Lung (tissue), 13 donors: Measurements from ENCODE around the gene IQCK. TPM values are rescaled to one million over a fixed set of nuclear protein-coding genes. Genes with fewer than 3 reads are reported as not detected.

Source experiments
- ATAC-seq: fragments of 200-7000 bp; cut with Tn5 transposase; one replicate; pipeline ENCODE4 v1.9.1; 2020; ENCODE audit warnings: moderate number of reproducible peaks; ENCODE audit not compliant: insufficient read depth, low FRiP score
- DNase-seq, 3 donors: peaks; one replicate each; pipeline ENCODE4 v3.0.0-alpha.2; 2013 to 2017
- H3K27ac ChIP-seq, 2 donors: one replicate each; pipeline ENCODE4 v1.5.1; 2013; ENCODE audit warnings: mild to moderate bottlenecking in 2 of 2, moderate library complexity in 2 of 2, control low read depth in 1 of 2, inconsistent platforms in 1 of 2, low read depth in 1 of 2, low read length in 1 of 2
- H3K27me3 ChIP-seq, 3 donors: one replicate each; pipeline ENCODE4 v1.5.1; 2013; ENCODE audit warnings: low read length in 2 of 3; ENCODE audit not compliant: control insufficient read depth in 3 of 3, insufficient read depth in 3 of 3
- H3K36me3 ChIP-seq, 4 donors: one replicate each; pipeline ENCODE4 v1.5.1; 2013; ENCODE audit warnings: low read length in 4 of 4, mild to moderate bottlenecking in 1 of 4, moderate library complexity in 1 of 4; ENCODE audit not compliant: control insufficient read depth in 4 of 4, insufficient read depth in 4 of 4
- H3K4me1 ChIP-seq, 5 donors: one replicate each; pipeline ENCODE4 v1.5.1; 2013; ENCODE audit warnings: low read length in 5 of 5, mild to moderate bottlenecking in 2 of 5, moderate library complexity in 1 of 5; ENCODE audit not compliant: control insufficient read depth in 5 of 5, insufficient read depth in 5 of 5
- H3K4me3 ChIP-seq: one replicate; pipeline ENCODE4 v1.5.1; 2013; ENCODE audit warnings: mild to moderate bottlenecking, control low read depth, moderate library complexity
- H3K9ac ChIP-seq, 2 donors: one replicate each; pipeline ENCODE4 v1.5.1; 2013; ENCODE audit warnings: low read length in 2 of 2, control low read depth in 1 of 2; ENCODE audit not compliant: insufficient read depth in 1 of 2
- H3K9me3 ChIP-seq, 4 donors: one replicate each; pipeline ENCODE4 v1.5.1; 2013; ENCODE audit warnings: low read length in 3 of 4, mild to moderate bottlenecking in 1 of 4, moderate library complexity in 1 of 4; ENCODE audit not compliant: control insufficient read depth in 4 of 4, insufficient read depth in 3 of 4
- WGBS, 2 donors: extraction: QIAGEN DNeasy Blood & Tissue Kit; methylation state at CpG; one replicate each; pipeline ENCODE4 v1.1.7; 2013; 5-methylcytosine and 5-hydroxymethylcytosine counted together
- polyA plus RNA-seq, 2 donors: library from polyadenylated mRNA; stranded (reverse); fragments of 200-250 nt; gene quantifications; one replicate each; pipeline ENCODE4 v1.2.1, GENCODE V29; 2013
- small RNA-seq: library from RNA; depleted of rRNA; stranded (forward); fragments of <200 nt; gene quantifications from one replicate; pipeline ENCODE3, GENCODE V24; 2014; ENCODE audit warnings: low replicate concordance
- total RNA-seq, 2 donors: library from RNA; depleted of rRNA in 1 of 2; stranded (reverse); fragments of >200 nt in 1 of 2; gene quantifications; one replicate each; pipeline ENCODE4 v1.2.1, GENCODE V29; 2014 to 2021
- TF ChIP-seq, protein P1 (sequence below): IDR thresholded peaks from 2 replicates; pipeline ENCODE4 v1.5.1; 2012; ENCODE audit warnings: mild to moderate bottlenecking; ENCODE audit errors: control extremely low read depth, extremely low read depth
- donor health status: control.
- donor health status: control.
- donor health status: Bipolar disorder and iron deficiency.
- donor health status: healthy.
- donor health status: DM: yes; HTN: yes; CAD: no.

IQCK gene
- total and polyA plus RNA-seq, 4 donors: 12.7 to 27.0 (median 20.4) TPM

DNA sequence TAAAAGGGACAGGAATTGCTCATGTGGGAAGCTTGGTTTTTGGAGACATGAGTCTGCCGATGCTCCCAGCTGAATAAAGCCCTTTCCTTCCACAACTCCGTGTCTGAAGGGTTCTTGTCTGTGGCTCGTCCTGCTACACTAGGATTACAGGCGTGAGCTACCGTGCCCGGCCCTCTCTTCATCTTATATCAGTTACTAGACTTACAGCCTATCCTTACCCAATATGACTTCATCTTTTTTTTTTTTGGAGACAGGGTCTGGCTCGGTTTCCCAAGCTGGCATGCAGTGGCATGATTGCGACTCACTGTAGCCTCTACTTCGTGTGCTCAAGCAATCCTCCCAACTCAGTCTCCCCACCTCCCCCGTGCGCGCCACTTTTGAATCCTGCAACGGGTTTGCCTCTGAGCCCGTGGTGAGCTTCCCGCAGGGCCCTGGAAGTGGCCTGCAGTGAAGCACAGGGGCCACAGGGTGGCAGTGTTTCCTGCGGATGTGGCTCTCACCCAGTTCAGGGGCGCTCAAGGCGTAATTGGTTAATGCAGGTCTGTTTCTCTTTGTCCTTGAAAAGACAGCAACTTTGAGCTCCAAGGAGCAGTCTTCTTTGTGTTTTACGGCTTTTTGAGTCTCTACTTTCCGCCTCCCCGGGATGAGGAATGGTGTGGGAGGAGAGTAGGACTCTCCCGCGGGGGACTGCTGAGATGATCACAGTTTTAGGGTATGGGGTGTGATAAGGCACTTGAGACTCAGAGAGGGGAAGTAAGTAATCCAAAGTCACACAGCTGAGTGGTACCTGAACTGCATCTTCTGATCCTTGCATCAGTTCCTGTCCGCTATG is 189.3 kb downstream of the IQCK start:
- Histone ChIP-seq H3K9ac (peak overlapping the region in 1 of 2 donors; percentile 71), H3K4me3 (no peak overlapping the region), H3K9me3 (peaks cover 0 to 2% (median 0%) of the 10 kb centered on the region in 4 donors), H3K4me1 (peaks cover 0 to 2% (median 0%) of the 10 kb centered on the region in 5 donors), H3K36me3 (no peaks in the 10 kb centered on the region), H3K27me3 (no peaks in the 10 kb centered on the region), H3K27ac (no peak overlapping the region)
- DNase-seq: peak; percentile 72 to 78 (median 78)
- TF ChIP-seq, protein P1, sequence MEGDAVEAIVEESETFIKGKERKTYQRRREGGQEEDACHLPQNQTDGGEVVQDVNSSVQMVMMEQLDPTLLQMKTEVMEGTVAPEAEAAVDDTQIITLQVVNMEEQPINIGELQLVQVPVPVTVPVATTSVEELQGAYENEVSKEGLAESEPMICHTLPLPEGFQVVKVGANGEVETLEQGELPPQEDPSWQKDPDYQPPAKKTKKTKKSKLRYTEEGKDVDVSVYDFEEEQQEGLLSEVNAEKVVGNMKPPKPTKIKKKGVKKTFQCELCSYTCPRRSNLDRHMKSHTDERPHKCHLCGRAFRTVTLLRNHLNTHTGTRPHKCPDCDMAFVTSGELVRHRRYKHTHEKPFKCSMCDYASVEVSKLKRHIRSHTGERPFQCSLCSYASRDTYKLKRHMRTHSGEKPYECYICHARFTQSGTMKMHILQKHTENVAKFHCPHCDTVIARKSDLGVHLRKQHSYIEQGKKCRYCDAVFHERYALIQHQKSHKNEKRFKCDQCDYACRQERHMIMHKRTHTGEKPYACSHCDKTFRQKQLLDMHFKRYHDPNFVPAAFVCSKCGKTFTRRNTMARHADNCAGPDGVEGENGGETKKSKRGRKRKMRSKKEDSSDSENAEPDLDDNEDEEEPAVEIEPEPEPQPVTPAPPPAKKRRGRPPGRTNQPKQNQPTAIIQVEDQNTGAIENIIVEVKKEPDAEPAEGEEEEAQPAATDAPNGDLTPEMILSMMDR: peak; percentile 80
- ATAC-seq: peak; percentile 90
- 22 to 28% methylated on average over 24 of the region's 24 CpGs for WGBS, 2 donors

Small RNA genes within 50 kb of the gene (small RNA-seq; reads per million reads assigned to genes)
- gene LARP7P2: not detected

Other genes starting within 250 kb of the IQCK start
- 10 to 100 TPM; 72.0 to 74.9 TPM for gene GDE1, start 196.2 kb upstream of the IQCK start, total RNA-seq
- gene GDE1, start 196.2 kb upstream of the IQCK start, polyA plus RNA-seq: 10 to 100 TPM; 38.7 to 50.8 TPM
- 10 to 100 TPM; 22.0 to 67.9 TPM for gene CCP110, start 194.3 kb upstream of the IQCK start, total RNA-seq
- 1 to 10 TPM; 7.4 to 8.7 TPM for gene CCP110, start 194.3 kb upstream of the IQCK start, polyA plus RNA-seq
- gene VPS35L, start 162.6 kb upstream of the IQCK start, total RNA-seq: 10 to 100 TPM; 60.1 to 65.4 TPM
- 10 to 100 TPM; 27.4 to 34.0 TPM for gene VPS35L, start 162.6 kb upstream of the IQCK start, polyA plus RNA-seq
- 10 to 100 TPM; 12.7 to 14.7 TPM for gene KNOP1, start within 50 bp of the IQCK start, total RNA-seq
- 10 to 100 TPM; 11.7 to 14.2 TPM for gene KNOP1, start within 50 bp of the IQCK start, polyA plus RNA-seq
- 10 to 100 TPM; 11.7 to 21.2 TPM for gene GPRC5B, start 166.6 kb downstream of the IQCK start, total RNA-seq
- 1 to 10 TPM; 6.8 to 7.3 TPM for gene GPRC5B, start 166.6 kb downstream of the IQCK start, polyA plus RNA-seq